ENCODE results near the gene PCNT. TPM values are rescaled to one million over a fixed set of nuclear protein-coding genes. Genes with fewer than 3 reads are reported as not detected.
"Not testable (repeated sequence)": the region's sequence is repeated elsewhere in the genome, so short reads cannot be mapped to it uniquely, and the experiment has no call there.

The PCNT gene
- total RNA-seq, 1 donor from 2014 or later, result 39.9 TPM

DNA sequence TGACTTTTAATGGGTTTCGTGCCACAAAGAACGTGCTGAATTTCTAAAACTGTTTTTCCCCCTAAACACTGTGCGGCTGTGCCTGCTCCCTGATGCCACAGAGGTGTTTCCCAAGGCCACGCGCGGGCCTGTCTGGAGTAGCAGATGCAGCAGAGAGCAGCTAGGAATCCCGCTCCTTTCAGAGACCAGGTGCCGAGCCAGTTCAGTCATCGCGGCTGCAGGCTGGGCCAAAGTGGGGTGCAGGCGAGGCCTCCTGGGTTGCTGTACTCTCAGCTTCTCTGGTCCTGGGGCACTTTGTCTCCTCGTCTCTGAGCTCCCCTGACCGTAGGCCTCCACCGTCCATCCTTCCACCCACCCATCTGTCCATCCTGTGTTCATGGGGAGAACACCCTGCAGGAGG, 117.4 kb downstream of the PCNT start:
- Histone ChIP-seq H3K36me3 (peaks cover 58 to 71% of the 10 kb centered on the region in 2 donors), H3K4me1 (no peaks in the 10 kb centered on the region), H3K9me3 (no peaks in the 10 kb centered on the region), H3K4me3 (no peak overlapping the region), H3K27ac (no peak overlapping the region), H3K27me3 (no peaks in the 10 kb centered on the region)
- intact Hi-C loops (cut with DNase I), result no loop called here
- no peak for DNase-seq (ENCODE audit: low spot score in 2 of 2)
- TF ChIP-seq, protein P1, sequence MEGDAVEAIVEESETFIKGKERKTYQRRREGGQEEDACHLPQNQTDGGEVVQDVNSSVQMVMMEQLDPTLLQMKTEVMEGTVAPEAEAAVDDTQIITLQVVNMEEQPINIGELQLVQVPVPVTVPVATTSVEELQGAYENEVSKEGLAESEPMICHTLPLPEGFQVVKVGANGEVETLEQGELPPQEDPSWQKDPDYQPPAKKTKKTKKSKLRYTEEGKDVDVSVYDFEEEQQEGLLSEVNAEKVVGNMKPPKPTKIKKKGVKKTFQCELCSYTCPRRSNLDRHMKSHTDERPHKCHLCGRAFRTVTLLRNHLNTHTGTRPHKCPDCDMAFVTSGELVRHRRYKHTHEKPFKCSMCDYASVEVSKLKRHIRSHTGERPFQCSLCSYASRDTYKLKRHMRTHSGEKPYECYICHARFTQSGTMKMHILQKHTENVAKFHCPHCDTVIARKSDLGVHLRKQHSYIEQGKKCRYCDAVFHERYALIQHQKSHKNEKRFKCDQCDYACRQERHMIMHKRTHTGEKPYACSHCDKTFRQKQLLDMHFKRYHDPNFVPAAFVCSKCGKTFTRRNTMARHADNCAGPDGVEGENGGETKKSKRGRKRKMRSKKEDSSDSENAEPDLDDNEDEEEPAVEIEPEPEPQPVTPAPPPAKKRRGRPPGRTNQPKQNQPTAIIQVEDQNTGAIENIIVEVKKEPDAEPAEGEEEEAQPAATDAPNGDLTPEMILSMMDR (IDR thresholded peaks at IDR 0.05), result no peak

DNA sequence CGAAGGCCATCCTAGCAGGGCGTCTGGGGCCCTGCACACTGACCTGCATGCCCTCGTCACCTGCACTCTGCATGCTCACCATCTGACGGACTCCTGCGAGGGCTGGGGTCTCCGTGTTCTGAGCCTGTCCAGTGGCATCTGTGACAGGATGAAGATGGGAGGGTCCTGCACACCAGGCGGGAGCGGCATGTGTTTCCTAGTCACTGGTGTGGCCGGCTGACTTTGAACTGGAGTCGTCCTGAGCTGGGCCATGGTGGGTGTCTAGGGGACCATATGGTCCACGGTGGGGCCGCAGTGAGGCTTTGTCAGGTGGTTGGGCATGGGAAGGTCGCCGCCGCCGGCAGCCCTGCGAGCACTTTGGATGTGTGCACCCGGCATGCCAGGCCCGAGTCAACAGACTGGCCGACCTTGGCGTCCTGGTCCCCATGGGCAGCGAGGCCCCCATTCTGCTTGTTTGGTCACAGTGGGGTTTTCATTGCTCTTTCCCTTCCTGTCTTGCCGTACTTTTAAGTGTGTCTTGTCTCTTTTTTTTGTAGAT, 118.1 kb downstream of the PCNT start:
- Histone ChIP-seq H3K27ac (no peak overlapping the region), H3K4me1 (no peaks in the 10 kb centered on the region), H3K27me3 (no peaks in the 10 kb centered on the region), H3K9me3 (no peaks in the 10 kb centered on the region), H3K36me3 (peaks cover 51 to 65% of the 10 kb centered on the region in 2 donors), H3K4me3 (no peak overlapping the region)
- intact Hi-C loops (cut with DNase I), result no loop called here
- TF ChIP-seq, protein P1 (IDR thresholded peaks at IDR 0.05), result no peak
- no peak for DNase-seq (ENCODE audit: low spot score in 2 of 2)

DNA sequence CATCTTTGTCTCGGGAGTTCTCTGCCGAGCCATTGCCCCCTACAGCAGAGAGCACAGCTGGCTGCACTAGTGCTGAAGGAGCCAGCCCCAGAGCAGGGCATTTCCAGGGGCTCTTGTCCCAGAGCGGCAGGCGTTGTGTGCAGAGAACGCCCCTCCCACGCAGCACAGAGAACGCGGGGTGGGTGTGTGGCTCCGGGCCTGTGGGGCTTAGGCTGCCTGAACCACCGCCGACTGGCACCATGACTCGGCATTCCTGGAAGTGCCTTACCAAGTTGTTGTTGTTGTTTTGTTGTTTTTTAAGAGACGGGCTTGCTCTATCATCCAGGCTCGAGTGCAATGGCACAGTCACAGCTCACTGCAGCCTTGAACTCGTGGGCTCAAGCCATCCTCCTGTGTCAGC, 119.0 kb downstream of the PCNT start:
- no peaks in the 10 kb centered on the region for H3K4me1 ChIP-seq
- intact Hi-C loops (cut with DNase I), result no loop called here
- peaks cover 42 to 56% of the 10 kb centered on the region in 2 donors for H3K36me3 ChIP-seq
- no peaks in the 10 kb centered on the region for H3K9me3 ChIP-seq
- DNase-seq (ENCODE audit: low spot score in 2 of 2), result no peak
- H3K27ac ChIP-seq, result no peak overlapping the region
- TF ChIP-seq, protein P1 (IDR thresholded peaks at IDR 0.05), result no peak
- no peak overlapping the region for H3K4me3 ChIP-seq
- H3K27me3 ChIP-seq, result no peaks in the 10 kb centered on the region

DNA sequence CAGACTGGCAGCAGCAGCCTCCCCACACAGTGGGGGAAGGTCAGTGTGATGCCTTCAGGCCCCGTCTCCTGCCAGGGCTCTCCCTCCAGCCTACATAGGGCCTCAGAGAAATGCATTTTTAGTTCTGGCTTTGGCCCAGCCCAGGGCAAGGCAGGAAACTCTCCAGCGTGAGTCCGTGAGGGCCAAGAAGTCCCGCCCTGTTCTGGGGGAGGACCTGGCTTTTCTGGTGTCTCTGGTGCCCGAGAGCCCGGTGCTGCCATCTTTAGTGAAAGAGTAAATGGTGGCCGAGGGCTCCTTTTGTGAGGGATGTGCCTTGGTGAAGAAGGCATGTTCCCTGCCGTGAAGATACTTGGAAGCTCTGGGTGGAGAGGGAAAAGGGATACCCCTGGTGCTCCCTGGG, 120.0 kb downstream of the PCNT start:
- H3K27me3 ChIP-seq, result no peaks in the 10 kb centered on the region

DNA sequence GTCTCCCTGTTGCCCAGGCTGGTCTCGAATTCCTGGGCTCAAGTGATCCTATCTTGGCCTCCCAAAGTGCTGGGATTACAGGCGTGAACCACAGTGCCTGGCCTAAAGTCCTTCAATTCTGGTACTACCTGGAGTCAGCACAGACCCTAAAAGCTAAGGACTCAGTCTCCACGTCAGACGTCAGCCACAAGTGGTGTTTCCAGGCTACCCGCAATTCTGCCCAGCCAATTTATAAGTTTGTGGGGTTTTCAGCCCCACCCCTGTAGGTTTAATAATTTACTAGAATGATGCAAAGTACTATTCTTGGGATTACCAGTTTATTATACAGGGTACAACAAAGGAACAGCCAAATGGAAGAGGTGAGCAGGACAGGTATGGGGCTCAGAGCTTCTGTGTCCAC, 124.2 kb downstream of the PCNT start:
- Histone ChIP-seq H3K27ac (no peak overlapping the region), H3K4me1 (no peaks in the 10 kb centered on the region), H3K27me3 (no peaks in the 10 kb centered on the region), H3K36me3 (peaks cover 4 to 8% of the 10 kb centered on the region in 2 donors), H3K9me3 (peaks cover 0 to 7% of the 10 kb centered on the region in 2 donors), H3K4me3 (no peak overlapping the region)
- intact Hi-C loops (cut with DNase I), result no loop called here
- no peak for DNase-seq (ENCODE audit: low spot score in 2 of 2)
- TF ChIP-seq, protein P1 (IDR thresholded peaks at IDR 0.05), result no peak

More for the DNA sequence above, 120.0 kb downstream of the PCNT start:
- Histone ChIP-seq H3K36me3 (peaks cover 37 to 48% of the 10 kb centered on the region in 2 donors), H3K4me1 (no peaks in the 10 kb centered on the region), H3K9me3 (peaks cover 0 to 3% of the 10 kb centered on the region in 2 donors), H3K4me3 (no peak overlapping the region), H3K27ac (no peak overlapping the region)
- intact Hi-C loops (cut with DNase I), result no loop called here
- TF ChIP-seq, protein P1 (IDR thresholded peaks at IDR 0.05), result no peak
- DNase-seq (ENCODE audit: low spot score in 2 of 2), result no peak

DNA sequence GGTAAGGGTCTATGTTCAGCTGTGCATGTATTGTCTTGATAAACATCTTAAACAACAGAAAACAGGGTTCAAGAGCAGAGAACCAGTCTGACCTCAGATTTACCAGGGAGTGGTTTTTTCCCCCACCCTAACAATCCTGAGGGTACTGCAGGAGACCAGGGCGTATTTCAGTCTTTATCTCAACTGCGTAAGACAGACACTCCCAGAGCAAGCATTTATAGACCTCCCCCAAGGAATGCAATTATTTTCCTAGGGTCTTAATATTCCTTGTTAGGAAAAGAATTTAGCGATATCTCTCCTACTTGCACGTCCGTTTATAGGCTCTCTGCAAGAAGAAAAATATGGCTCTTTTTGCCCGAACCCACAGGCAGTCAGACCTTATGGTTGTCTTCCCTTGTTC, 124.9 kb downstream of the PCNT start:
- H3K36me3 ChIP-seq; H3K4me3 ChIP-seq; H3K4me1 ChIP-seq; DNase-seq (ENCODE audit: low spot score in 2 of 2); intact Hi-C loops (cut with DNase I); H3K27me3 ChIP-seq; H3K9me3 ChIP-seq; H3K27ac ChIP-seq: not testable (repeated sequence)

All from ascending aorta (tissue), 2 donors.